Caco-2 (cell line): ENCODE measurements around the gene DLGAP5. TPM values are rescaled to one million over a fixed set of nuclear protein-coding genes. Genes with fewer than 3 reads are reported as not detected.

Source experiments
- BruUV-seq: library from RNA; stranded (reverse); fragments of 400-500 nt; replicated peaks from 2 replicates; lab custom pipeline; 2021; lab: Mats Ljungman, UMichigan
- CTCF ChIA-PET: fragments of 300-600 bp; sonication (Branson Sonifier 250); formaldehyde crosslinking; loops from one replicate; lab custom pipeline; 2022; ENCODE audit warnings: antibody characterized with exemption; lab: Charles Lee
- POLR2A ChIA-PET: fragments of 300-600 bp; sonication (Branson Sonifier 250); formaldehyde crosslinking; loops from one replicate; lab custom pipeline; 2022; ENCODE audit warnings: antibody characterized with exemption; lab: Charles Lee
- DNase-seq, 2 experiments: peaks; one replicate each; pipeline versions ENCODE4 v3.0.0 to v3.0.0-alpha.2; 2020 to 2022
- H3K27me3 ChIP-seq: replicated peaks from 2 replicates; pipeline ENCODE4 v1.6.0; 2011; ENCODE audit warnings: low read length; ENCODE audit not compliant: control insufficient read depth, insufficient read depth
- H3K36me3 ChIP-seq: 2 replicates; pipeline ENCODE4 v1.5.1; 2011; ENCODE audit warnings: low read length; ENCODE audit not compliant: control insufficient read depth, insufficient read depth
- H3K4me1 ChIP-seq: fragments of 250-450 bp; sonication (Bioruptor Pico); 2 replicates; pipeline ENCODE4 v1.5.1; 2020; ENCODE audit warnings: mild to moderate bottlenecking
- H3K4me3 ChIP-seq: 2 replicates; pipeline ENCODE4 v1.5.1; 2011; ENCODE audit warnings: low read depth, mild to moderate bottlenecking, control low read depth, low read length
- H3K9me3 ChIP-seq: fragments of 250-450 bp; sonication (Bioruptor Pico); 2 replicates; pipeline ENCODE4 v1.5.1; 2020; ENCODE audit warnings: mild to moderate bottlenecking, moderate library complexity
- H3K27ac Mint-ChIP-seq: one replicate; pipeline ENCODE4 v1.8.0; 2022; ENCODE audit warnings: mixed read lengths; ENCODE audit not compliant: unreplicated experiment
- H3K27me3 Mint-ChIP-seq: one replicate; pipeline ENCODE4 v1.8.0; 2022; ENCODE audit warnings: mixed read lengths; ENCODE audit not compliant: insufficient read depth, unreplicated experiment
- H3K36me3 Mint-ChIP-seq: one replicate; pipeline ENCODE4 v1.8.0; 2022; ENCODE audit warnings: mild to moderate bottlenecking, mixed read lengths; ENCODE audit not compliant: insufficient read depth, unreplicated experiment
- H3K4me1 Mint-ChIP-seq: one replicate; pipeline ENCODE4 v1.8.0; 2022; ENCODE audit warnings: low read depth, mixed read lengths; ENCODE audit not compliant: unreplicated experiment
- H3K4me3 Mint-ChIP-seq: one replicate; pipeline ENCODE4 v1.8.0; 2022; ENCODE audit warnings: mild to moderate bottlenecking, moderate library complexity, mixed read lengths; ENCODE audit not compliant: unreplicated experiment
- H3K9me3 Mint-ChIP-seq: one replicate; pipeline ENCODE4 v1.8.0; 2022; ENCODE audit warnings: mixed read lengths; ENCODE audit not compliant: unreplicated experiment
- intact Hi-C: fragments of 100-400 bp; cut with micrococcal nuclease; formaldehyde crosslinking; loops from one replicate; pipeline ENCODE4 v1.10.0; 2022; ENCODE audit not compliant: unreplicated experiment
- total RNA-seq: library from RNA; stranded (reverse); gene quantifications from 2 replicates; pipeline ENCODE4 v1.2.3, GENCODE V29; 2022
- TF ChIP-seq, protein P1 (sequence below), 2 experiments: fragments of 200-600 bp in 1 of 2; IDR thresholded peaks; 1 replicate in 1 of 2; 2 replicates in 1 of 2; pipeline versions ENCODE4 v1.5.1 to v1.8.0; 2011 to 2022; ENCODE audit warnings: antibody characterized with exemption in 1 of 2, control low read depth in 1 of 2, inconsistent platforms in 1 of 2, low read depth in 1 of 2, low read length in 1 of 2, mild to moderate bottlenecking in 1 of 2, moderate library complexity in 1 of 2; ENCODE audit not compliant: insufficient read depth in 1 of 2, severe bottlenecking in 1 of 2, unreplicated experiment in 1 of 2

Gene DLGAP5
- total RNA-seq, 1 experiment from 2014 or later = 54.1 TPM

DNA sequence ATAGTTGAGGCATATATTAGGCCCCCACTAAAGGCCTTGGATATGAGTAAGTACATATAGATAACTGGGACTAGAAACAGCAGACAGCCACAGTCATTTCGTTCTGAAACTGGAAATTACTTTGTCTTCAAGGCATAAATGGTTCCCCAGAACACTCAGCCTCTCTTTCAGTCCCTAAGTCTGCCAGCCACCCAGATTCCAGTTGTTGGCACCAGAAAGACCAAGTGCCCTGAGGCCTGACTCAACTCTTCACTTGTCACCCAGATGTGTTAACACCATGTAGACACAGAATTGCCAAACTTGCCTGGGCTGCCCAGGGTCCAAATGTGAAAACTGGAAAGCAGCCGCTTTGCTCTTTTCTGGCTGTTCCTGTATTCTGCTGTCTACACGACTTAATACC lies 65.4 kb downstream of the DLGAP5 start:
- no peaks in the 10 kb centered on the region for H3K27me3 Mint-ChIP-seq
- H3K4me3 Mint-ChIP-seq = no peak overlapping the region
- no TSS peak for BruUV-seq
- POLR2A ChIA-PET = interaction anchor here (2.2 kb wide), 1 partner anchor 23 kb away, joined by 15 read pairs; no protein-coding TSS in a partner anchor
- intact Hi-C loops = no loop called here
- TF ChIP-seq, protein P1, sequence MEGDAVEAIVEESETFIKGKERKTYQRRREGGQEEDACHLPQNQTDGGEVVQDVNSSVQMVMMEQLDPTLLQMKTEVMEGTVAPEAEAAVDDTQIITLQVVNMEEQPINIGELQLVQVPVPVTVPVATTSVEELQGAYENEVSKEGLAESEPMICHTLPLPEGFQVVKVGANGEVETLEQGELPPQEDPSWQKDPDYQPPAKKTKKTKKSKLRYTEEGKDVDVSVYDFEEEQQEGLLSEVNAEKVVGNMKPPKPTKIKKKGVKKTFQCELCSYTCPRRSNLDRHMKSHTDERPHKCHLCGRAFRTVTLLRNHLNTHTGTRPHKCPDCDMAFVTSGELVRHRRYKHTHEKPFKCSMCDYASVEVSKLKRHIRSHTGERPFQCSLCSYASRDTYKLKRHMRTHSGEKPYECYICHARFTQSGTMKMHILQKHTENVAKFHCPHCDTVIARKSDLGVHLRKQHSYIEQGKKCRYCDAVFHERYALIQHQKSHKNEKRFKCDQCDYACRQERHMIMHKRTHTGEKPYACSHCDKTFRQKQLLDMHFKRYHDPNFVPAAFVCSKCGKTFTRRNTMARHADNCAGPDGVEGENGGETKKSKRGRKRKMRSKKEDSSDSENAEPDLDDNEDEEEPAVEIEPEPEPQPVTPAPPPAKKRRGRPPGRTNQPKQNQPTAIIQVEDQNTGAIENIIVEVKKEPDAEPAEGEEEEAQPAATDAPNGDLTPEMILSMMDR (IDR thresholded peaks at IDR 0.05; ENCODE audit: insufficient read depth in 1 of 2, low read depth in 1 of 2, low read length in 1 of 2, severe bottlenecking in 1 of 2, unreplicated experiment in 1 of 2) = no peak
- no peaks in the 10 kb centered on the region for H3K9me3 ChIP-seq
- H3K9me3 Mint-ChIP-seq = no peaks in the 10 kb centered on the region
- peaks cover 79% of the 10 kb centered on the region for H3K4me1 ChIP-seq
- peaks cover 32% of the 10 kb centered on the region for H3K36me3 Mint-ChIP-seq
- CTCF ChIA-PET = no interaction called here
- no peaks in the 10 kb centered on the region; the same call in 1 of the 2 replicates for H3K36me3 ChIP-seq
- DNase-seq = no peak
- peaks cover 44% of the 10 kb centered on the region for H3K4me1 Mint-ChIP-seq
- H3K4me3 ChIP-seq = no peak overlapping the region
- peak overlapping the region; percentile 83 for H3K27ac Mint-ChIP-seq
- H3K27me3 ChIP-seq = no peaks in the 10 kb centered on the region

DNA sequence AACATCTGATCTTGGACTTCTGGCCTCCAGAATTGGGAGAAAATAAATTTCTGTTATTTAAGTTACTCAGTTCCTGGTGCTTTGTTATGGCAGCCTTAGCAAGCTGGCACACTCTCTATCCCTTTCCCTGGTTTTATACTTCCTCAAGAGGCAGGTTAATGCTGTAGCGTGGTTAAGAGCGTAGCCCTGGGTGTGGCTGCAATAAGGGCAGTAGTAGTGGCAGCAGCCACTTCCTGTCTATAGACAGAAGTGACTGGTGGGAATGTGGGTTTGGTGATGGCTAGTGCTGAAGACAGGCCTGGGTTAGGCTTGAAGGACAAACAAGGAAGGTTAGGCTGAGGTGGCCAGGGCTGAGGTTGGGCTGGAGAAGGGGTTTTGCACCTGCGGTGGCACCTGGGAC lies 66.0 kb downstream of the DLGAP5 start:
- intact Hi-C loops = no loop called here

DNA sequence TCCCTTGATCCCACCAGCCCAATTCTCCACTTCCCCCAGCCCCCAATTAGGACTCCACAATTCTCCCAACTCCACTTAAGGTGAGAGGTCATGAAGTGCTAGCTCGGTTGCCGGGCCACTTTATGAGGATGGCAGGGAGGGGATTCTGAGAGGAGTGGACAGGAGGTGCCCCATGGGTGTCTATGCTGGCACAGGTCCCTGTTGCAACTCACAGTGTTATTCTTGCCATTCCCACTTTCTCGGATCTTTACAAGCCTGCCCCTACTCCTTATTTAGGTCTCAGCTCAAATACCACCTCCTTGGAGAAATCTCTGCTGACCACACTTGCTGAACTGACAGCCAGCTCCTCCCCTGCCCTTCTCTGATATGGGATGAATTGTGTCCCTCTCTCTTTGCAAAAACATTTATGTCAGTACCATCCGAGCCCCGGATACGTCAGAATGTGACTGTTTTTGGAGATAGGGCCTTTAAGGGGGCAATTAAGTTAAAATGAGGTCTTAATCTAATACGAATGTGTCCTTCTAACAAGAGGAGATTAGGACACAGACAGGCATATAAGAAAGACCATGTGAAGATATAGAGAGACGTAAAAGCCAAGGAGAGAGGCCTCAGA lies 66.5 kb downstream of the DLGAP5 start:
- peak overlapping the region; percentile 77 for H3K27ac Mint-ChIP-seq

More for the DNA sequence above, 66.0 kb downstream of the DLGAP5 start:
- H3K9me3 ChIP-seq = no peaks in the 10 kb centered on the region
- H3K36me3 Mint-ChIP-seq = peaks cover 25% of the 10 kb centered on the region
- H3K27me3 ChIP-seq = no peaks in the 10 kb centered on the region
- TF ChIP-seq, protein P1 (IDR thresholded peaks at IDR 0.05; ENCODE audit: insufficient read depth in 1 of 2, low read depth in 1 of 2, low read length in 1 of 2, severe bottlenecking in 1 of 2, unreplicated experiment in 1 of 2) = no peak
- peak overlapping the region; percentile 77 for H3K27ac Mint-ChIP-seq
- no peaks in the 10 kb centered on the region for H3K27me3 Mint-ChIP-seq
- CTCF ChIA-PET = no interaction called here
- no peak overlapping the region for H3K4me3 ChIP-seq
- H3K4me1 ChIP-seq = peaks cover 81% of the 10 kb centered on the region
- no peak overlapping the region for H3K4me3 Mint-ChIP-seq
- POLR2A ChIA-PET = interaction anchor here (1.9 kb wide), 1 partner anchor 22 kb away, joined by 4 read pairs; no protein-coding TSS in a partner anchor
- no peaks in the 10 kb centered on the region for H3K9me3 Mint-ChIP-seq
- DNase-seq = no peak
- peaks cover 48% of the 10 kb centered on the region for H3K4me1 Mint-ChIP-seq
- BruUV-seq = no TSS peak
- H3K36me3 ChIP-seq = no peaks in the 10 kb centered on the region; the same call in 1 of the 2 replicates

More for the DNA sequence above, 66.5 kb downstream of the DLGAP5 start:
- intact Hi-C loops = no loop called here
- POLR2A ChIA-PET = interaction anchor here (1.5 to 1.9 kb wide), 2 partner anchors 22 to 48 kb away, joined by 4 read pairs; no protein-coding TSS in a partner anchor
- CTCF ChIA-PET = interaction anchor here (0.6 kb wide), 2 partner anchors 14 to 47 kb away, joined by 3 read pairs; no protein-coding TSS in a partner anchor
- no TSS peak for BruUV-seq
- Mint-ChIP-seq H3K4me3 (no peak overlapping the region), H3K27me3 (no peaks in the 10 kb centered on the region), H3K9me3 (no peaks in the 10 kb centered on the region), H3K4me1 (peaks cover 54% of the 10 kb centered on the region), H3K36me3 (peaks cover 20% of the 10 kb centered on the region)
- no peak for DNase-seq
- Histone ChIP-seq H3K4me1 (peaks cover 86% of the 10 kb centered on the region), H3K4me3 (no peak overlapping the region), H3K36me3 (no peaks in the 10 kb centered on the region; the same call in 1 of the 2 replicates), H3K27me3 (no peaks in the 10 kb centered on the region), H3K9me3 (no peaks in the 10 kb centered on the region)
- TF ChIP-seq, protein P1 (IDR thresholded peaks at IDR 0.05; ENCODE audit: insufficient read depth in 1 of 2, low read depth in 1 of 2, low read length in 1 of 2, severe bottlenecking in 1 of 2, unreplicated experiment in 1 of 2) = no peak
